Lower leg skin (tissue), 3 donors: ENCODE results near the gene ICAM2.

Experiments used
- CTCF ChIP-seq, 3 donors: fragments of 450-650 bp; IDR thresholded peaks; one replicate each; pipeline ENCODE4 v1.5.1; 2016; ENCODE audit warnings: antibody characterized with exemption in 3 of 3, mild to moderate bottlenecking in 3 of 3, moderate library complexity in 2 of 3
- POLR2A ChIP-seq, 2 donors: fragments of 450-650 bp; IDR thresholded peaks; one replicate each; pipeline ENCODE4 v1.6.1; 2016 to 2017; ENCODE audit warnings: antibody characterized with exemption in 2 of 2, mild to moderate bottlenecking in 1 of 2, moderate library complexity in 1 of 2

GRCh38 chr17:63986821-63987220 lies 33.6 kb downstream of the ICAM2 start:
- TF ChIP-seq CTCF (IDR thresholded peaks at IDR 0.05) (no peak), POLR2A (IDR thresholded peaks at IDR 0.05) (no peak)
